Body of pancreas (tissue), 4 donors: ENCODE measurements around the gene VASH1. TPM values are rescaled to one million over a fixed set of nuclear protein-coding genes. Genes with fewer than 3 reads are reported as not detected.

Experiments used
- ATAC-seq: fragments of 150-250 bp; one replicate; pipeline ENCODE4 v1.9.1; 2016
- DNase-seq, 4 donors: peaks; one replicate each; pipeline ENCODE4 v3.0.0-alpha.2; 2019
- H3K27ac ChIP-seq, 4 donors: fragments of 200-600 bp; sonication (generic); 1 replicate in 3 of 4; 2 replicates in 1 of 4; pipeline versions ENCODE4 v1.5.1 to v1.6.1; 2016 to 2019; ENCODE audit warnings: mild to moderate bottlenecking in 1 of 4, mixed read lengths in 1 of 4, moderate library complexity in 1 of 4
- H3K27me3 ChIP-seq, 2 donors: fragments of 200-600 bp; sonication (generic); one replicate each; pipeline ENCODE4 v1.6.0; 2016; ENCODE audit warnings: mild to moderate bottlenecking in 1 of 2
- H3K36me3 ChIP-seq, 2 donors: fragments of 200-600 bp; sonication (generic); replicated peaks in 1 of 2; 2 replicates each; pipeline ENCODE4 v1.5.1; 2016; ENCODE audit warnings: low read depth in 2 of 2; ENCODE audit not compliant: insufficient read depth in 1 of 2
- H3K4me1 ChIP-seq: fragments of 200-600 bp; sonication (generic); one replicate; pipeline ENCODE4 v1.6.0; 2016
- H3K4me3 ChIP-seq, 2 donors: fragments of 200-600 bp; sonication (generic); 1 replicate in 1 of 2; 2 replicates in 1 of 2; pipeline ENCODE4 v1.5.1; 2016 to 2019
- H3K9me3 ChIP-seq, 3 donors: fragments of 200-600 bp; sonication (generic); 1 replicate in 2 of 3; 2 replicates in 1 of 3; pipeline ENCODE4 v1.5.1; 2016
- POLR2A ChIP-seq, 3 donors: fragments of 450-650 bp; IDR thresholded peaks; one replicate each; pipeline ENCODE4 v1.6.1; 2016; ENCODE audit warnings: antibody characterized with exemption in 3 of 3, mild to moderate bottlenecking in 2 of 3
- WGBS, 2 donors: methylation state at CpG; one replicate each; pipeline ENCODE4 v1.1.5; 2017; 5-methylcytosine and 5-hydroxymethylcytosine counted together
- intact Hi-C: fragments of 100-400 bp; cut with DNase I; formaldehyde crosslinking; loops from one replicate; pipeline ENCODE4 v1.15.1; 2023
- total RNA-seq, 2 donors: library from RNA; depleted of rRNA; stranded (reverse); fragments of >200 nt; gene quantifications; one replicate each; pipeline ENCODE4 v1.1.0, GENCODE V29; 2016
- TF ChIP-seq, protein P1 (sequence below), 7 experiments: fragments of 450-650 bp in 4 of 7; fragments of 200-600 bp in 3 of 7; sonication (generic) in 3 of 7; IDR thresholded peaks; one replicate each; pipeline ENCODE4 v1.5.1; 2016 to 2019; ENCODE audit warnings: antibody characterized with exemption in 7 of 7

Gene VASH1
- total RNA-seq, 2 donors from 2014 or later, result 3.1 to 5.9 TPM

DNA sequence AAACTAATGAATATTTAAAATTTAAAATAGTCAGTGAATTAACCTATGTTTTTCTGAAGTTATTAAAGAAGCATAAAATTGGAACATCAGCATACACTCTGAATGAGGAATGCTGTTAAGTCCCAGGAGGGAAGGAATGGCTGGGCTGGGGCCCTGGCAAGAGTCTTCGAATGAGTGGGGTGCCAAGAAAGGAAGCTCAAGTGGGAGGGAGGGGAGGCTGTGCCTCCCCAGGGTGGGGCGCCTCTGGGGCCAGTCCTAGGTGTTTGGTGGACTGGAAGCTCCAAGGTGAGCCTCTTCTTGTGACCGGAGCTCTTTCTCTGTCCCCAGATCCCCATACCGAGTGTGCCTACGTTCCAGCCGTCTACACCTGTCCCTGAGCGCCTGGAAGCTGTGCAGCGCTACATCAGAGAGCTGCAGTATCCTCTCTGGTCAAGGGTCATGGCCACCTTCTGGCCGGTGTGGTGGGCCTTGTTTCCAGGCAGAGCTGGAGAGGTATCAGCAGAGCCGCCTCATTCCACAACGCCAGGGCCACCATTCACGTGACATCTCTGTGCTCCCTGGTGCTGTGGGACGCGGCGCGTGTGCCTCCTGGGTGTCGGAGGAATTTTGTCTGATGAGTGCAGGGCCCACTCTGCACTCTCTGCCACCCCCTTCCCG, 8.5 kb downstream of the VASH1 start:
- Histone ChIP-seq H3K27ac (no peak overlapping the region), H3K4me3 (no peak overlapping the region), H3K4me1 (peaks cover 23% of the 10 kb centered on the region), H3K36me3 (no peaks in the 10 kb centered on the region), H3K27me3 (no peaks in the 10 kb centered on the region), H3K9me3 (no peaks in the 10 kb centered on the region)
- WGBS, 2 donors, result 61 to 77% methylated on average over 9 to 18 of the region's 18 CpGs
- intact Hi-C loops, result no loop called here
- no peak for ATAC-seq
- no peak for TF ChIP-seq POLR2A (IDR thresholded peaks at IDR 0.05)
- TF ChIP-seq, protein P1, sequence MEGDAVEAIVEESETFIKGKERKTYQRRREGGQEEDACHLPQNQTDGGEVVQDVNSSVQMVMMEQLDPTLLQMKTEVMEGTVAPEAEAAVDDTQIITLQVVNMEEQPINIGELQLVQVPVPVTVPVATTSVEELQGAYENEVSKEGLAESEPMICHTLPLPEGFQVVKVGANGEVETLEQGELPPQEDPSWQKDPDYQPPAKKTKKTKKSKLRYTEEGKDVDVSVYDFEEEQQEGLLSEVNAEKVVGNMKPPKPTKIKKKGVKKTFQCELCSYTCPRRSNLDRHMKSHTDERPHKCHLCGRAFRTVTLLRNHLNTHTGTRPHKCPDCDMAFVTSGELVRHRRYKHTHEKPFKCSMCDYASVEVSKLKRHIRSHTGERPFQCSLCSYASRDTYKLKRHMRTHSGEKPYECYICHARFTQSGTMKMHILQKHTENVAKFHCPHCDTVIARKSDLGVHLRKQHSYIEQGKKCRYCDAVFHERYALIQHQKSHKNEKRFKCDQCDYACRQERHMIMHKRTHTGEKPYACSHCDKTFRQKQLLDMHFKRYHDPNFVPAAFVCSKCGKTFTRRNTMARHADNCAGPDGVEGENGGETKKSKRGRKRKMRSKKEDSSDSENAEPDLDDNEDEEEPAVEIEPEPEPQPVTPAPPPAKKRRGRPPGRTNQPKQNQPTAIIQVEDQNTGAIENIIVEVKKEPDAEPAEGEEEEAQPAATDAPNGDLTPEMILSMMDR (IDR thresholded peaks at IDR 0.05), result no peak
- no peak for DNase-seq

DNA sequence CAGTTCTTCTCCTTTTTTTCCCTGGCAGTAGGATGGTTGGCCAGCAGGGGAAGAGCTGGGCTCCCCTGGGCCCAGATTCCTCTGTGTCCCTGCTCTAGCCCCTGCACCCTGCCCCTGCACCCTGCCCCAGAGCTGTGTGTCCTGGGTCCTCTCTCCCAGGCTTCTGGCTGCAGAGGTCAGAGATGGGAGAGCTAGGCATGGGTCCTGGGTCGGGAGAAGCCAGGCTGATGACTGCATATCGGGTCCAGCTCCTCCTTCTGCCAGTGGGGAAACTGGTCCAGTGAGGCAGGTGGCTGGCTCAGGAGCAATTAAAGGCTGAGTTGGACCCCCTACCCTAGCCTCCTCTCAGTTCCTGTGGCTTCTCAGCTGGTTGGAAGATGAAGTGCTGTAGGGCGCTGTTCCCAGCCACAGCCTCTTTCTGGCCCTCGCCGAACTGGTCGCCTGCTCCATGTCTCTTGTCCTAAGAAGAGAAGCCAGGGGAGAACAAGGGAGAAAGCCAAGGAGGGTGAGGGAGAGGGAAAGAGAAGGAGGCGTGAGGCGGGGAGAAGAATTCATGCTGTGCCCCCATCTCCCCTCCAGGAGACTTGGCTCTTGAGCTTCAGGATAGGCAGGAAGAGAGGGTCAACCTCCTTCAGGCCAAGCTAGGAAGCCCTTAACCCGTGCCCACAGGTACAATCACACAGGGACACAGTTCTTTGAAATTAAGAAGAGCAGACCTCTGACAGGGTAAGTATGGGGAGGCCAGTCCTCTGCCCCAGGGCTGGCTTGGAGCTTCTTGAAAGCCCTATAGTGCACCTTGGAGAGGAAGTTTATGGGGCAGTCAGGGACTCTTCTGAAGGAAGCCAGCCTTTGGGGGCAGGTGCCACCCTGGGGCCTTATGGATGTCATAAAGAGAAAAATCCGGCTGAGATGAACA, 9.5 kb downstream of the VASH1 start:
- TF ChIP-seq POLR2A (IDR thresholded peaks at IDR 0.05), result no peak
- TF ChIP-seq, protein P1 (IDR thresholded peaks at IDR 0.05), result no peak
- H3K27ac ChIP-seq, result no peak overlapping the region

DNA sequence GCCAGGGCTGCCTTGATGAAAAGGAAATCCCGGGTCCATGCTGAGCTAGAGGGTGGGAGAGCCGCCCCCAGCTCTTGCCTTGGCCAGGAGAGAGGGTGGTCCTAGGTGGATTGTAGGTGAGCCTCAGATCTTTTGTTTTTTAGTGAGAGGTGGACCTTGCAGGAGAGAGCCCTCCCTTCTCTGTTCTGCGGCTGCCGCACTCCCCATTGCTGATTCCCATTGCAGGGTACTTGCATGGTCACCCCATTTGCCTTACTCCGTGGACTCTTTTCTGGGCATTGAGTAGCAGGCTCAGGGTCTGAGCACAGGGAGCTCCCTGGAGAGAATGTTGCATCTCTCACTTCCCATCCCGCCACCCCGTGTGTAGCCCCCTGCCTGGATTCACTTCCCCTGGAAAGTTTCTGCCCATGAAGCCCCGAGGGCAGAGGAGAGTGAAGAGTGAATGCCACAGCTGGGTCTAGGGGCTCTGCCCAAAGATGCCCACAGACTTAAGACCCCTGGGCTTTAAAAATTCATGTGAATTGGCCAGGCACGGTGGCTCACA, 10.2 kb downstream of the VASH1 start:
- intact Hi-C loops, result no loop called here
- Histone ChIP-seq H3K9me3 (no peaks in the 10 kb centered on the region), H3K4me3 (no peak overlapping the region), H3K27ac (no peak overlapping the region), H3K27me3 (no peaks in the 10 kb centered on the region), H3K4me1 (peaks cover 23% of the 10 kb centered on the region), H3K36me3 (no peaks in the 10 kb centered on the region)
- TF ChIP-seq, protein P1 (IDR thresholded peaks at IDR 0.05), result no peak
- TF ChIP-seq POLR2A (IDR thresholded peaks at IDR 0.05), result no peak
- ATAC-seq (no peak), DNase-seq (no peak)
- 68 to 73% methylated on average over 6 to 9 of the region's 9 CpGs for WGBS, 2 donors

More for the DNA sequence above, 9.5 kb downstream of the VASH1 start:
- Histone ChIP-seq H3K27me3 (no peaks in the 10 kb centered on the region), H3K36me3 (no peaks in the 10 kb centered on the region), H3K9me3 (no peaks in the 10 kb centered on the region), H3K4me1 (peaks cover 23% of the 10 kb centered on the region), H3K4me3 (no peak overlapping the region)
- DNase-seq (no peak), ATAC-seq (no peak)
- 71 to 74% methylated on average over 10 of the region's 10 CpGs for WGBS, 2 donors
- intact Hi-C loops, result no loop called here

DNA sequence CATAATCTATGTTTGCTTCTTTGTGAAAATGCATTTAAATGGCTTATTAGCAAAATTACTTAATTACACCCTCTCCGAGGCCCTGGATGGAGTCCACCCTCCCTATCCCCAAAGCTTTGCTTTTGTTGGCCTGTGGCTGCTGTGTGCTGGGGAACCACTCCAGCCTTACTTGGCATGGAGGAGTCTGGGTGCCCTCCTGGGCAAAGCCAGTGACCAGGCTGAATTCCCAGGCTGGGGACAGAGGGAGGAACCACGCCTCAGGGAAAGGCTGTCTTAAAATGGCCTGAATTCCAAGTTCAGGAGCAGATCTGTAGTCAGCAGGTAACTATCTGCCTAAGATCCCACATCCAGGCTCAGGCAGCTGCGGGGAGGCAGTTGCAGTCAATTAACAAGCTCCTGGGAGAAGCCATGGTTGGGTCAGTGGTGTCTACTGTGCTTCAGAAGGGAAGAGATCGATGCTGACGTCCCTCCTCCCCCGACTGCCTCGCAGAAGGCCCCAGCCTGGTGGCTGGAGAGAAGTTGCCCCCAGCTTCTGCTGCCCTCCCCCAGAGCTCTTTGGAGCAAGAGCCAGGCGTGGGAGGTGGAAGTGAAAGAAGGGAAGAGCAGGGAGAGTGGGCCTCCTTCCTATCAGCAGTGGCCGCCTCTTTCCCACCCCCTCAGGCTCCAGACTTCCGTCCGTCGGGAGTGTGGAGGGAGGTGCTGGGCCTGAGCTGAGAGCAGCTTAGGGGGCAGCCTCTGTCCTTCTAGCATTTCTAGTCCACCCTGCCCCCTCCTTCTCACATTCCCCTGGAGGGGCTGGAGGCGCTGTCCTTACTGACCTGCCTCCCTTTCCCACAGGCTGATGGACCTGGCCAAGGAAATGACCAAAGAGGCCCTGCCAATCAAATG, 11.3 kb downstream of the VASH1 start:
- Histone ChIP-seq H3K27me3 (no peaks in the 10 kb centered on the region), H3K27ac (peak overlapping the region in 2 of 4 donors; percentile 50 to 70), H3K4me1 (peaks cover 23% of the 10 kb centered on the region), H3K9me3 (no peaks in the 10 kb centered on the region), H3K36me3 (no peaks in the 10 kb centered on the region), H3K4me3 (no peak overlapping the region)
- TF ChIP-seq, protein P1 (IDR thresholded peaks at IDR 0.05), result no peak
- TF ChIP-seq POLR2A (IDR thresholded peaks at IDR 0.05), result peak in 1 of 3 donors; percentile 35
- ATAC-seq (peak; percentile 15), DNase-seq (peak in 2 of 4 donors; percentile 9 to 72)
- 41 to 56% methylated on average over 10 to 13 of the region's 13 CpGs for WGBS, 2 donors
- intact Hi-C loops, result no loop called here
